GM12878 (cell line): ENCODE measurements around the gene SCYL1. TPM values are rescaled to one million over a fixed set of nuclear protein-coding genes. Genes with fewer than 3 reads are reported as not detected.

Experiments
- CEBPB ChIP-seq, 2 experiments: fragments of 150-350 bp in 1 of 2; IDR thresholded peaks; 2 replicates each; pipeline ENCODE4 v1.6.1; 2012 to 2014; ENCODE audit warnings: low read depth in 2 of 2, low read length in 2 of 2, borderline replicate concordance in 1 of 2, inconsistent platforms in 1 of 2
- CEBPZ ChIP-seq: fragments of 150-350 bp; IDR thresholded peaks from 2 replicates; pipeline ENCODE4 v1.6.1; 2016; ENCODE audit warnings: low read depth, low read length
- EZH2 ChIP-seq: IDR thresholded peaks from 2 replicates; pipeline ENCODE4 v1.6.1; 2012; ENCODE audit warnings: low read depth, mild to moderate bottlenecking, control low read depth, inconsistent platforms, low read length, borderline replicate concordance; ENCODE audit not compliant: control insufficient read depth
- HCFC1 ChIP-seq: fragments of 150-350 bp; IDR thresholded peaks from 2 replicates; pipeline ENCODE4 v1.6.1; 2014; ENCODE audit warnings: low read length
- IKZF2 ChIP-seq, 2 experiments: fragments of 450-650 bp; IDR thresholded peaks; 2 replicates each; pipeline ENCODE4 v1.6.1; 2017; ENCODE audit warnings: mild to moderate bottlenecking in 2 of 2, moderate library complexity in 2 of 2
- MTA3 ChIP-seq: IDR thresholded peaks from 2 replicates; pipeline ENCODE4 v1.6.1; 2012; ENCODE audit warnings: low read length, inconsistent platforms, borderline replicate concordance
- NFXL1 ChIP-seq: fragments of 450-650 bp; IDR thresholded peaks from 2 replicates; pipeline ENCODE4 v1.6.1; 2017; ENCODE audit warnings: antibody characterized with exemption, mild to moderate bottlenecking, borderline replicate concordance
- NKRF ChIP-seq: fragments of 450-650 bp; conservative IDR thresholded peaks from 2 replicates; pipeline ENCODE4 v1.6.1; 2017; ENCODE audit warnings: mild to moderate bottlenecking, moderate library complexity
- POLR2AphosphoS2 ChIP-seq: IDR thresholded peaks from 2 replicates; pipeline ENCODE4 v1.6.1; 2011; ENCODE audit warnings: low read depth, mild to moderate bottlenecking, low read length, improper control_type of control experiment, moderate library complexity
- SPI1 ChIP-seq: IDR thresholded peaks from 2 replicates; pipeline ENCODE4 v1.6.1; 2011; ENCODE audit warnings: low read depth, mild to moderate bottlenecking, low read length, moderate library complexity, borderline replicate concordance; ENCODE audit not compliant: insufficient read depth
- ZBTB11 ChIP-seq: fragments of 450-650 bp; formaldehyde crosslinking; IDR thresholded peaks from 2 replicates; pipeline ENCODE4 v1.5.0; 2022; ENCODE audit warnings: mild to moderate bottlenecking, missing genetic modification characterization
- ZNF274 ChIP-seq: IDR thresholded peaks from one replicate; pipeline ENCODE4 v1.8.0; 2011; ENCODE audit not compliant: insufficient read length, insufficient read depth
- polyA plus RNA-seq, 11 experiments: library from polyadenylated mRNA; depleted of rRNA in 4 of 11; unstranded in 6 of 11; stranded (reverse) in 5 of 11; fragments of >200 nt; fragmentation: Nextera tagmentation in 4 of 11; fragmentation: Illumina TruSeq in 1 of 11; extraction: Ambion mirVana in 4 of 11; extraction: Trizol in 1 of 11; gene quantifications; 1 replicate in 1 of 11; 2 replicates in 10 of 11; pipeline versions ENCODE4 v1.2.1 to v1.2.3, GENCODE V29; 2011 to 2016; ENCODE audit warnings: inconsistent platforms in 2 of 11, missing spikeins in 2 of 11, low read depth in 1 of 11
- total RNA-seq, 4 experiments: library from RNA; depleted of rRNA in 3 of 4; stranded (reverse); fragments of >200 nt in 3 of 4; fragmentation: Illumina TruSeq in 1 of 4; extraction: Trizol in 1 of 4; gene quantifications; 2 replicates each; pipeline versions ENCODE4 v1.2.1 to v1.2.3, GENCODE V29; 2013 to 2021
- TF ChIP-seq, protein P1 (sequence below): IDR thresholded peaks from 2 replicates; pipeline ENCODE4 v1.6.1; 2012; ENCODE audit warnings: low read depth, low read length, improper control_type of control experiment
- TF ChIP-seq, protein P2 (sequence below): fragments of 450-650 bp; IDR thresholded peaks from 2 replicates; pipeline ENCODE4 v1.6.1; 2017; ENCODE audit warnings: low read depth, mild to moderate bottlenecking, moderate library complexity

Gene SCYL1
- total and polyA plus RNA-seq, 10 of the 15 experiments (the other 5 are each of a cell fraction or from before 2014, with no cell fraction given): 0.80 to 82.7 (median 51.2) TPM

GRCh38 chr11:65498977-65499712, 25.7 kb upstream of the SCYL1 start, which contains the start of gene MALAT1 (continued):
- no peak for TF ChIP-seq EZH2
- TF ChIP-seq CEBPB (IDR thresholded peaks at IDR 0.05; ENCODE audit: borderline replicate concordance in 1 of 2, low read depth in 2 of 2, low read length in 2 of 2): no peak
- peak; percentile 8 to 90; a peak in 2 of 4 replicates for TF ChIP-seq IKZF2 (IDR thresholded peaks at IDR 0.05)
- no peak for TF ChIP-seq NFXL1
- TF ChIP-seq HCFC1: peak; percentile 62
- no peak for TF ChIP-seq ZNF274
- no peak for TF ChIP-seq SPI1
- TF ChIP-seq, protein P1, sequence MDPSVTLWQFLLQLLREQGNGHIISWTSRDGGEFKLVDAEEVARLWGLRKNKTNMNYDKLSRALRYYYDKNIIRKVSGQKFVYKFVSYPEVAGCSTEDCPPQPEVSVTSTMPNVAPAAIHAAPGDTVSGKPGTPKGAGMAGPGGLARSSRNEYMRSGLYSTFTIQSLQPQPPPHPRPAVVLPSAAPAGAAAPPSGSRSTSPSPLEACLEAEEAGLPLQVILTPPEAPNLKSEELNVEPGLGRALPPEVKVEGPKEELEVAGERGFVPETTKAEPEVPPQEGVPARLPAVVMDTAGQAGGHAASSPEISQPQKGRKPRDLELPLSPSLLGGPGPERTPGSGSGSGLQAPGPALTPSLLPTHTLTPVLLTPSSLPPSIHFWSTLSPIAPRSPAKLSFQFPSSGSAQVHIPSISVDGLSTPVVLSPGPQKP: peak; percentile 89
- TF ChIP-seq POLR2AphosphoS2: peak; percentile 100
- no peak; the same call in 1 of the 2 replicates for TF ChIP-seq CEBPZ
- TF ChIP-seq ZBTB11 (CRISPR knock-in tag): peak; percentile 79
- peak; percentile 65 for TF ChIP-seq NKRF
- TF ChIP-seq, protein P2, sequence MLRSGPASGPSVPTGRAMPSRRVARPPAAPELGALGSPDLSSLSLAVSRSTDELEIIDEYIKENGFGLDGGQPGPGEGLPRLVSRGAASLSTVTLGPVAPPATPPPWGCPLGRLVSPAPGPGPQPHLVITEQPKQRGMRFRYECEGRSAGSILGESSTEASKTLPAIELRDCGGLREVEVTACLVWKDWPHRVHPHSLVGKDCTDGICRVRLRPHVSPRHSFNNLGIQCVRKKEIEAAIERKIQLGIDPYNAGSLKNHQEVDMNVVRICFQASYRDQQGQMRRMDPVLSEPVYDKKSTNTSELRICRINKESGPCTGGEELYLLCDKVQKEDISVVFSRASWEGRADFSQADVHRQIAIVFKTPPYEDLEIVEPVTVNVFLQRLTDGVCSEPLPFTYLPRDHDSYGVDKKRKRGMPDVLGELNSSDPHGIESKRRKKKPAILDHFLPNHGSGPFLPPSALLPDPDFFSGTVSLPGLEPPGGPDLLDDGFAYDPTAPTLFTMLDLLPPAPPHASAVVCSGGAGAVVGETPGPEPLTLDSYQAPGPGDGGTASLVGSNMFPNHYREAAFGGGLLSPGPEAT: peak; percentile 63
- TF ChIP-seq MTA3: no peak
